ENCODE measurements around the gene FXR1.

- no peak for TF ChIP-seq ZNF416 (CRISPR knock-in tag; IDR thresholded peaks at IDR 0.05)
- no peak for TF ChIP-seq CTCF (IDR thresholded peaks at IDR 0.05)
- peak; percentile 51; the same call in 1 of the 2 replicates for TF ChIP-seq USF2 (CRISPR knock-in tag; IDR thresholded peaks at IDR 0.05)
- TF ChIP-seq MLX (CRISPR knock-in tag; IDR thresholded peaks at IDR 0.05), result no peak
- no peak for TF ChIP-seq ZNF232 (CRISPR knock-in tag; IDR thresholded peaks at IDR 0.05)
- TF ChIP-seq ZBTB21 (CRISPR knock-in tag; IDR thresholded peaks at IDR 0.05; ENCODE audit: borderline replicate concordance), result no peak
- TF ChIP-seq JUN (CRISPR knock-in tag; IDR thresholded peaks at IDR 0.05), result no peak
- TF ChIP-seq ZNF263 (CRISPR knock-in tag; IDR thresholded peaks at IDR 0.05; ENCODE audit: low read depth), result no peak
- no peak for TF ChIP-seq SP1 (CRISPR knock-in tag; conservative IDR thresholded peaks at IDR 0.05)
Measured at GRCh38 chr3:180913581-180914404, 1.3 kb downstream of the FXR1 start.
